Endometrium (tissue), 2 donors: Measurements from ENCODE around the gene CLSTN1.

Experiments
- FAIRE-seq: peaks from 2 replicates; lab custom pipeline; 2012; peaks lifted over from hg19 to GRCh38; lab: Jason Lieb, UNC
- donor health status: control.
- donor health status: control.

The CLSTN1 gene

DNA sequence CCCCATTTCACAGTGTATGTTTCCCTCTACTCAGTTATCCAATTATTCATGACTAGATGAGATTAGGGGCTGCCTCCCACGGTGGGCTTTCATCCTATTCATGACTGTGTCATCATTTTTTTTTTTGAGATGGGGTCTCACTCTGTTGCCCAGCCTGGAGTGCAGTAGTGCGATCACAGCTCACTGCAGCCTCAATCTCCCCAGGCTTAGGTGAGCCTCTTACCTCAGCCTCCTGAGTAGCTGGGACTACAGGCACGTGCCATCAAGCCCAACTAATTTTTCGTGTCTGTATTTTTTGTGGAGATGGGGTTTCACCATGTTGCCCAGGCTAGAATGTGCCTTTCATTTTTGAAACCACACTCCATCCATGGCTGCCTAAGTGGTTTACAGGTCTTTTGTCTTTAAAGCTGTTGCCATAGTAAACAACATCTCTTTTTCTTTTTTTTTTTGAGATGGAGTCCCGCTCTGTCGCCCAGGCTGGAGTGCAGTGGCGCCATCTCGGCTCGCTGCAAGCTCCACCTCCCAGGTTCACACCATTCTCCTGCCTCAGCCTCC, 112.2 kb downstream of the CLSTN1 start:
- FAIRE-seq: no peak

DNA sequence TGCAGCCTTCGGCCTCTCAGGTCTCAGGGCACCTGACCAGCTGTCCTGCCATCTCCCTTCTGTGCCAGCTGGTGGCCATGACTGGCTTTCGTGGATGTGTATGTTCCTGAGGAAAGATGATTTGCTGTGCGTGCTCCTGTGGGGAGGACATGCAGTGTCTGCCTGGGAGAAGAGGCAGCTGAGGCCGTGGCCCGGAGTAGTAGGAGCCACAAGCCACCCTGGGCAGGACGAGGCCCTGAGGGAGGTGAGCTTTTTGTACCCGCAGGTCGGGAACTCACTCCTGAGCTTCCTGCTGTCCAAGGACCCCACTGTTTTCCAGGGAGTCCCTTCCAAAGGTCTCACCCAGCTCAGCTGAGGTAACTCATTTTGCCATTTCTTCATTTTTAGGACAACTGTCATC, 113.7 kb downstream of the CLSTN1 start:
- FAIRE-seq: no peak

DNA sequence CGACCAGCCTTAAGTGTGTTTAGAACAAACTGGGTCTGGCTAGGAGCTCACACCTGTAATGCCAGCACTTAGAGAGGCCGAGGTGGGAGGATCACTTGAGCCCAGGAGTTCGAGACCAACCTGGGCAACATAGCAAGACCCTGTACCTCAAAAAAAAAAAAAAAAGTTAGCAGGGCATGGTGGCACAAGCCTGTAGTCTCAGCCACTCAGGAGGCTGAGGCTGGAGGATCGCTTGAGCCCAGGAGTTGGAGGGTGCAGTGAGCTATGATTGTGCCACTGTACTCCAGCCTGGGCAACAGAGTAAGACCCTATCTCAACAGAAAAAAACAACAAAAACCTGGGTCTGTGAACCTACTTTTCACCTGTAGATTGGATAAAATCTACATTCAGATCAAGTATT, 117.6 kb downstream of the CLSTN1 start:
- FAIRE-seq: no peak

DNA sequence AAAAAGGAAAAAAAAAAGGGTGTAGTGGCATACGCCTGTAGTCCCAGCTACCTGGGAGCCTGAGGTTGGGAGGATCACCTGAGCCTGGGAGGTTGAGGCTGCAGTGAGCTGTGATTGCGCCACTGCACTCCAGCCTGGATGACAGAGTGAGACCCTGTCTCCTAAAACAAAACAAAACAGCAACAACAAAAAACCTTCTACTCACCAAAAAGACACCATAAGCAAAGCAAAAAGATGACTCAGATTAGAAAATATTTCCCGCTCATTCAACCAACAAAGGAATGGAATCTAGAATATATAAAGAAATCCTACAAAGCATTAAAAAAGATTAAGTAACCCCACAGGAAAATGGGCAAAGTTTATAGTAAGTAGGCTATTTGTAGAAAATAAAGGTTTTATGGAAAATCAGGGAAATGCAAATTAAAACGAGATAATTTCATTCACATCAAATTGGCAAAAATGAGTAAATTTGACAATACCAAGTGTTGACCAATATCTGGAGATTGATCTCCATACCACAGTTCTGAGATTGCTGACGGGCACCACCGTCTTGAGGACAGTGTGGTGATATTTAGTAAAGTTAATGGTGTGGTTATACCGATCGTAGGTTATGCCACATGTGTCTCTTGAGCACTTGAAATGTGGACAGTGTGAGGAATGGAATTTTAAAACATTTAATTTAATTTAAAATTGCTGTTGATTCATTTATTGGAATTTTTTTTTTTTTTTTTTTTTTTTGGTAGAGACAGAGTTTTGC, 118.2 kb downstream of the CLSTN1 start:
- FAIRE-seq: no peak

DNA sequence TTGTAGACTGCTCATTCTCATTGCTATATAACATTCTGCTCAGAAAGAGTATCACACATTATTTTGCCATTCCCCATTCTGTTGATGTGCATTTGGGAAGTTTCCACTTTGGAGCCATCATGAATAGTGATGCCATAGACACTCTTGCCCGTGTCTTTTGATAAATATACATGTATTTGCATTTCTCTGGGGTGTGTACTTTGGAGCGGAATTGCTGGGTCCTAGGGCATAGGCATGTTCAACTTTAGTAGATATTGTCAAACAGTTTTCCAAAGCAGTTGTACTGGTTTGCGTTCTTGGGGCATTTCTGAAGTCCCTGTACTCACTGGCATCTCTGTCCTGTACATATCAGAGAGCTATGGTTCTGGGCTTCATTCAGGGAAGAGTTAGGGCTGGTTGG, 120.1 kb downstream of the CLSTN1 start:
- no peak for FAIRE-seq

DNA sequence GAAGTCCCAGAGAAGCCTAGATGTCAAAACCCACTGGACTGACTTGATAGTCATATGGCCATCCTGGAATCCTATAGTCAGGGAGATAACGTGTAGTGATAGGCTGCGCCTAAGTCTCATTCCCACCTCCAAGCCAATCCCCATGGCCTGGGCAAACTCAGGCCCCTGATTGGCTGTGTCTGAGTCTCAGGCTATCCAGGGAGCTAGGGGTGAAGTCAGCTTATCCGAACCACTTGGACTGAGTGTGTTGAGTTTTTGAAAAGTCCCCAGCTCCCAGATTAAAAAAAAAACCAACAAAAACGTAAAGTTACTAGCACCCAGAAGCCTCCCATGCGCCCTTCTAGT, 120.6 kb downstream of the CLSTN1 start:
- FAIRE-seq: no peak

DNA sequence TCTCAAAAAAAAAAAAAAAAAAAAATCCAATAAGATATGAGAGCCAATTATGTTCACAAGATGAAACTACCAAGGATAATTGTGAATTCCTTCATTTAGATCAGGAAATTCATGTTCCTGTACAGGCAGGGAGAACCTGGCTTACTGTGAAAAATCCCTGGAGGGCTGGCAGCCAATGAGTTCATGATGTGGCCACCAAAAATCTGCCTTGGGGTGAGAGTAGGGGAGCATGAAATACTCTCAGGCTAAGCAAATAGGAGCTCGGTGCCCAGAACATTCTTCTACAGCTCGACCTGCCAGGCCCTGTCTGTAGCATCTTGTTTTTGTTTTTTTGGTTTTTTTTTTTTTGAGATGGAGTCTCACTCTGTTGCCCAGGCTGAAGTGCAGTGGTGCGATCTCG, 122.1 kb downstream of the CLSTN1 start:
- FAIRE-seq: no peak

DNA sequence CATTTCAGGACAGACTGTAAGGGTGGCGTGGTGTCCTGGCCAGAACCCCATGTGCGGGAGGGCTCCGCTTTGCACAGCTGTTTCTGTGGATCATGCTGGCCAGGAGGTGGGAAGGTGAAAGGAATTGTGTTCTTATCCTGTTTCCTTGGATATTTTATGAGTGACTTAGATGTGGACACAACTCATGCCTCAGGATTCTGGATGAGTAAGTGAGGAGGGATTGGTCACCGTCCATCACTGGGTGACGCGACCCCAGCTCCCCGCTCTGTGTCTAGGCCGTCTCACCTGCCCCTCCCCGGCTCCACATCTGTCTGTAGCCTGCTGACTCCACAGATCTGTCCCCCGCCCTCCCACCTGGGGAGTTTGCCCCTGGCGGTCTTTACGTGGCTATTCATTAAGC, 123.4 kb downstream of the CLSTN1 start:
- FAIRE-seq: no peak

DNA sequence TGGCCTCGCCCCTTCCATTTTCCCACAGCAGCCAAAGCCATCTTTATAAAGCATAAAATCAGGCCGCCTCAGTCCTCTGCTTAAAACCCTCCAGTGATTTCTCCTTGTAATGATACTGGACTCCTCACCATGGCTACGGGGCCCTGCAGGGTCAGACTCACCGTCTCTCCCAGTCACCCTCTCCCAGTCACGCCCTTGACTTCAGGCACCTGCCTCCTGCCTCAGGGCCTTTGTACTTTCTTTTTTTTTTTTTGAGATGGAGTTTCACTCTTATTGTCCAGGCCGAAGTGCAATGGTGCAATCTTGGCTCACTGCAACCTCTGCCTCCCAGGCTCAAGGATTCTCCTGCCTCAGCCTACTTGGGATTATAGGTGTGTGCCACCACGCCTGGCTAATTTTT, 124.4 kb downstream of the CLSTN1 start:
- FAIRE-seq: no peak

DNA sequence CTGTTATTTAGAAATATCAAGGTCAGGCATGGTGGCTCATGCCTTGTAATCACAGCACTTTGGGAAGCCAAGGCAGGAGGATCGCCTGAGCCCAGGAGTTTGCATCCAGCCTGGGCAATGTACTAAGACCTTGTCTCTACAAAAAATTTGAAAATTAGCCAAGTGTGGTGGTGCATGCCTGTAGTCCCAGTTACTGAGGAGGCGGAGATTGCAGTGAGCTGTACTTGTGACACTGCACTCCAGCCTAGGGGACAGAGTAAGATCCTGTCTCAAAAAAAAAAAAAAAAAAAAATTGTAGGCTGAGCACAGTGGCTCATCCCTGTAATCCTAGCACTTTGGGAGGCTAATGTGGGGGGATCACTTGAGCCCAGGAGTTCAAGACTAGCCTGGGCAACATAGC, 127.0 kb downstream of the CLSTN1 start:
- FAIRE-seq: no peak

DNA sequence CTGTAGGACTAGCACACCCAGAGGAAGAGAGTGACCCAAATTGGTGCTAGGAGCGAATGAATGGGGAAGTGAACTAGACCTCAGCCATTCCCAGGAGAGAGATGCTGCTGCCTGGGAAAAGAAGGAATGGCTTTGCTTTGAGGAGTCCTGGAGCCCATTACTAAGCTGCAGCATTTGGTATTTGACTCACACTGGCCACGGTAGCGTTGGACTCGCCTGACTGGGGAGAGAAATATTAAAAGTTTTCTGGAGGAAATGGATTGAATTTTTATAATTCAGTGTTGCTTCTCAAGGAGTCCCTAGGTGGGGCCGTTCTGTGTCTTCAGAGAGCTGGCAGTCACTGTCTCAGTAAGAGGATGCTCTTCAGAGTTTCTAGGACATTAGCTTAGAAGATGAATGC, 132.1 kb downstream of the CLSTN1 start:
- FAIRE-seq: no peak

DNA sequence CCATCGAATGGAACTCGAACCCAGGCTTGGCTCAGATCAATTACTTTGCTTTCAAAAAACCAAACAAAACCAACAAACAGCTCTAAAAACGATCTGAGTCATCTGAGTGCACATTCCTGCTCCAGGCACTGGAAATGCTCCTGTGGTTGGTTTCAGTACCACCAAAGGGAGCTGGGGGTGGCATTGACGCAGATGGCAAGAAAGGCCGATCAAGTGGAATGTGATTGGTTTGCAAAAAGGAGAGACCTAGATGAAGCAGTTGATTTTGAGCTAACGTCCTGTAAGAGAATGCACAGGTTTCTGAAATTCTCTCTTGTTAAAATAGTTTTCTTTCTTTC, 132.7 kb downstream of the CLSTN1 start:
- FAIRE-seq: no peak

DNA sequence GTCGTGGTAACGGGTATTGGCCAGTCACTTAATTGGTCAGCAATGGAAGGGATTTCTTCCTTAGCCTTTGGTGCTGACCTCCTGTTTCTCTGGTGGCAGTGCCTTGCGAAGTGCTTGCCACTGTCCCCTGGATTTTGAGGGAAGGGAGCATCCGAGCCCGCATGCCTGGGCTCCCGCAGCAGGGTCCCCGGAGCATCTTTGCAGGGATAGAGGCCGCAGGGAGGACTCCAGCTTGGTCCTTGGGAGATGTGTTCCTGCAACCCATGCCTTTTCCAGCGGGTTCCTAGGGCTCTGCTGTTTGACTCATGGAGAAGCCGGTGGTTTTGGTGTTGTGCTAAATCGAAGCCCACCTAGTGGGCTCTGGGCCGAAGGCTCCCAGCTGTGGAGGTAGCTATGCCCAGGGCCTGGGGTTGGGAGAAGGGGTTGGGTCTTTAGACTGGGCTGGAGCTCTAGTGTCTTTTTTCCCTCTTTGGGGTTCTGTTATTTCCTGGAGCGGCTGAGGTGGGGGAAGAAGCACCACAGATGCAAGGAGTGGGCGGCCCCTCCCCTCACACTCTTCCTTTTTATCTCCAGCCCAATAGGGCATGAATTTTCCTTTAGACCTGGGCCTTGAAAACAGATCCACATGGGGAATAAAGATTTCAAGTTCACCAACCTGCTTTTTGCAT, 133.2 kb downstream of the CLSTN1 start:
- no peak for FAIRE-seq

DNA sequence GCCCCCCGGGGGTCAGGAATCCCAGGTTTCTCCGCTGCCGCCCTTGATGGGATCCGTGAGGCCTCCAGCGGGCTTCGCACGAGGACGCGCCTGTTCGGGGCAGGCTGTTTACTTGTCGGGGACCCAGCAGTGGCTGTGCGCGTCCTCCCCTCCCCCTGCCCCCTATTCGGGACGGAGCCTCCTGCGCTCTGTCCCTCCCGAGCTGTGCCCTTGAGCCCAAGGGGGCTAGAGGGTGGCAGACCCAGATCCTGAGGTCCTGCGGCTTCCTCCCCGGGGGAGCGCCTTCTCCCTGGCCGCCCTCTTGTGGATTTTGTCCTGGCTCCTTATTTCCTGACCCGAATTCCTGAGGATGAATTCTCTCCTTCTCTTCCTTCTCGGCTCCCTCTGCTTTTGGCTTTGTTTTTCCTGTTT, 133.8 kb downstream of the CLSTN1 start:
- FAIRE-seq: no peak

DNA sequence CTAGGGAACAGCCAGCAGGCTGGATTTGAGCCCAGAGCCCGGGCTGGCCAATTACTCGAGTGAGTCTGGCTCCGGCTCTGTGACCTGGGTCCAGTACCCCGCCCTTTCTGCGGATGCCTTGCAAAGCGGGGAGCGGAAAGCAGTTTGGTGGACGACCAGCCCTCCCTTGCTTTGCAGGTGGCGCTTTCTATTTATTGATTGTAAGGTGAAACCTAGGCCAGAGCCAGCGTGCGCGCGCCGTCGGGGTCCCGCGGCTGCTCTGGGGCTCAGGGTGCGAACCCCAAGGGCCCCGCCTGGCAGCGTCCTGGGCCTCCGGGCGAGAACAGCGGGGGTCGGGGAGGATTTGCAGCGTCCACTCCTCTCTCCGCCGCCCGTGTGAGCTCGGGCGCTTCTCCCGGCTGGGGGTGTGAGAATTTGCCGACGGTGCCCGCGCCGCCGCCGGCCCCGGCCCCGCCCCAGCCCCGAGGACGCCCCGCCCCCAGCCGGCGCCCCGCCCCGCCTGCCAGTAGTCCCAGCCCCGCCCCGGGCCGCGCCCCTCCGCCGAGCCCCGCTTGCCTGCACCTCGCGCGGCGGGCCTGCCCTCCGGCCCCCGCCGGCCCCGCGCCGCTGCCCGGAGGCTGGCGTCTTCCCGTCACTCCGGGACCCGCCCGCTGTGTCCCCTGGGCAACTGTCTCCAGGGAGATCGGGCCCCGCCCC, 134.6 kb downstream of the CLSTN1 start:
- no peak for FAIRE-seq

DNA sequence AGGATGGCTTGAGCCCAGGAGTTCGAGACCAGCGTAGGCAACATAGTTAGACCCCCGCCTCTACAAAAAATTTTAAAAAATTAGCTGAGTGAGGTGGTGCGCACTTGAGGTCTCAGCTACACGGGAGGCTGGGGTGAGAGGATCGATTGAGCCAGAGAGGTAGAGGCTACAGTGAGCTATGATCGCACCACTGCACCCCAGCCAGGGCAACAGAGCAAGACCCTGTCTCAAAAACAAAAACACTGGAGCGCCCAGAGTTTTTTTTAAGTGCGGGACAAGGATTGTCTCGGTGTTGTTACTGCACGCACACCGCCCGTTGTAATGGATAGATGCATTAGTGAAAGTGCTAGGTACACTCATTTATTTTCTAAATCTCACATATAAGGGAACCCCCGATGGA, 135.2 kb downstream of the CLSTN1 start:
- no peak for FAIRE-seq

DNA sequence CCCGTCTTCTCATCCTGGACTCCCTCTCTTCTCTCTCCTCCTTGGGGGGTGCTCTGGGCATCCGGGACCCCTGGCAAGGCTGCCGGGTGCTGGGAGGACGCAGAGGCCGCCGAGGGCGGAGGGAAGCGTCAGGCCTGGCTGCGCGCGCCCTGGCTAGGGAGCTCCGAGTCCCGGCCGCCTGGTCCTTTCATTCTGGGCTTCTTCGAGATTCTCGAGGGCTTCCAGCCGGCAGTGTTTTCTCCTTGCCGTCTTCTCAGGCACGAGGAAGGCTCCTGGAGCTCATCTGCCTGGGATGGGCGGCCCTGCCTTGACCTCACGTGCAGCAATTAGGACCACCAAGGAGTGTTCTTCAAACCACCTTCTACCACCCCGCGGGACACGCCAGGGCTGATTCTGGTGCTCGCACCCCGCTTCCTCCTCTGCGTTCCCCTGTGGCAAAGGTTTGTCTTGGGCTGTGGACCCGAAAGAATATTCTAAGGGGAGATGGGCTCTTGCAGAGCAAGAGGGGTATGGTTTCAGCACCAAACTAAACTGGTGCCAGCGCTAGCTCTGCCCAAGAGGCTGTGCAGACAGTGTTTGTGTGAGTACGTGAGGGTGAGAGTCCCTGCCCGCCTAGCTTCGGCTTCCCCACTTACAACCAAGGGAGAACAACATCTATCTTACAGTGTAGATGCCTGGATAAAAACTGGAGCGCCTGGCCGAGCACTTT, 135.7 kb downstream of the CLSTN1 start:
- no peak for FAIRE-seq

DNA sequence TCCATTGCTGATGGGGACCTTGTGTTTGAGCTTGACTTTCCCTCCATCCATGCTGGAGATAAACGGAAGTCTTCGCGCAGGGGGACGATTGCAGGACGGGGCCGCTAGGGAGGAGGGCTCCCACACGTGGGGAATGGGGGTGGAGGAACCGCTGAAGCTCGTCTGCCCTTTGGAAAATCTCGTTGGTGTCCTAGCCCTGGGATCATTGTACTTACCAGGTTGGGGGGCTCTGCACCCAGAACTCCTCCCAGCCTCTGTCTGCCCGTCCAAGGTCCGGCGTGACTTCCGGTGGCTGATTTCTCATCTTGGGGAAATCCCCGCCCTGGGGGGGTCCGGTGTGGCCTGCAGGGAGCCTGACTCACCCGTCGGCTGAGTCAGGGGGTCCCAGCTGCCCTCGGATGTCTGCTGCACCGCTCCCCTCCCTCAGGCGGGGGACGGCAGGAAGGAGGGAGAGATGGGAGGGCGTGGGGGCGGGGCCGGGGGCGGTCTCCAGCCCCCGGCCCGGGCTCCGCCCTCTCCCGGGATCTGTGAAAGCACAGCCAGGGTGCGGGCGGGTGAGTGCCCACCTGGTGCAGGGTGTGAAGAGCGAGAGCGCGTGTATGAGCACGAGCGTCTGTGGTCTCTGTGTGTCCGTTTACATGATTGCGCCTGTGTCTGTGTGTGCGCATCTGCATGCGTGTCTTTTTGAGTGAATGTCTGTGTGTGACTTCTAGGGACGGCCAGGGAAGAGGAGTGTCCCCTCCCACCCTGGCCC, 136.5 kb downstream of the CLSTN1 start:
- FAIRE-seq: no peak

DNA sequence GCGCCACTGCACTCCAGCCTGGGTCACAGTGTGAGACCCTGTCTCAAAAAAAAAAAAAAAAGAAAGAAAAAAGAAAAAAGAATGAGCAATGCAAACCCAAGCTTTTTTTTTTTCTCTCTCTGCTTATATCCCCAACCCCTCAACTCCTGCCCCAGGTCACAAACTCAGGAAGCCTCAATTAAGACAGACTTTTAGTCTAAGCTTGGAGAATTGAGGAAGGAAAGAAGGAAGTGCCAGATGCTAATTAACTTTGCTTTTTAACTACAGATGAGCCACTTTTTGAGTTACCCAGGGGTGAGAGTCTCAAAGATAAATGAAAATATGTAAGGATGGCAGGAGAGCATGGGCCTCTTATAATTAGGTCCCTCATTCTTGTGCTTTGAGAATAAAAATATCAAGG, 139.0 kb downstream of the CLSTN1 start:
- FAIRE-seq: no peak

DNA sequence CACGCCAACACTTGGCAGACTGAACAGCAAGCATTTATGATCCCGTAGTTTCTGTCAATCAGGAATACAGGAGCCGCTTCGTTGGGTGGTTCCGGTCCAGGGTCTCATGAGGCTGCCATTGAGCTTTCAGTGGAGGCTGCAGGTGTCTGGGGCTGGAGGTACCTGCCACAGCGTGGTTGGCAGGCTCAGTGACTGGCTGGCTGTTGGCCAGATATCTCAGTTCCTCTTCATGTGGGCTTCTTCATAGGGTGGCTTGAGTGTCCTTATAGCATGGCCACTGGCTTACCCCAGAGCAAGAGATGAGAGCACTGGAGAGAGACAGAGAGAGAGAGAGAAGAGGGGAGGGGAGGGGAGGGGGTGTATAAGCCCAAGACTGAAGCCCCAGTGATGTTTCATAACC, 142.9 kb downstream of the CLSTN1 start:
- FAIRE-seq: no peak

DNA sequence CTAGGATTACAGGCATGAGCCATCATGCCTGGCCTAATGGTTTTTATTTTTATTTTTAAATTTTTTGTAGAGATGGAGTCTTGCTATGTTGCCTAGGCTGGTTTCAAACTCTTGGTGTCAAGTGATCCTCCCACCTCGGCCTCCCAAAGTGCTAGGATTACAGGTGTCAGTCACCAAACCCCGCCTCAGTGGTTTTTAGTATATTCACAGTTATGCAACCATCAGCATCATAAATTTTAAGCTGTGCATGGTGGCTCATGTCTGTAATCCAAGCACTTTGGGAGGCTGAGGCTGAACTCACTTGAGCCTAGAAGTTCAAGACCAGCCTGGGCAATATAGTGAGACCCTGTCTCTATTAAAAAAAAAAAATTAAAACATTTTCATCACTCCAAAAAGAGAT, 143.7 kb downstream of the CLSTN1 start:
- FAIRE-seq: no peak
